BE2C (cell line): ENCODE measurements around the gene TCN2.

Source experiments
- DNase-seq: peaks from one replicate; pipeline ENCODE4 v3.0.0-alpha.2; 2020
- H3K27me3 ChIP-seq: fragments of 250-450 bp; sonication (Bioruptor Pico); 2 replicates; pipeline ENCODE4 v1.5.1; 2020; ENCODE audit warnings: mild to moderate bottlenecking
- H3K36me3 ChIP-seq: fragments of 250-450 bp; sonication (Bioruptor Pico); 2 replicates; pipeline ENCODE4 v1.5.1; 2020; ENCODE audit warnings: mild to moderate bottlenecking
- H3K4me1 ChIP-seq: fragments of 250-450 bp; sonication (Bioruptor Pico); 2 replicates; pipeline ENCODE4 v1.5.1; 2020
- H3K4me3 ChIP-seq: 2 replicates; pipeline ENCODE4 v1.5.1; 2011; ENCODE audit warnings: low read depth, low read length
- H3K9me3 ChIP-seq: fragments of 250-450 bp; sonication (Bioruptor Pico); 2 replicates; pipeline ENCODE4 v1.5.1; 2020
- TF ChIP-seq, protein P1 (sequence below): IDR thresholded peaks from 2 replicates; pipeline ENCODE4 v1.5.1; 2012; ENCODE audit warnings: mild to moderate bottlenecking, low read depth, low read length

Gene TCN2

DNA sequence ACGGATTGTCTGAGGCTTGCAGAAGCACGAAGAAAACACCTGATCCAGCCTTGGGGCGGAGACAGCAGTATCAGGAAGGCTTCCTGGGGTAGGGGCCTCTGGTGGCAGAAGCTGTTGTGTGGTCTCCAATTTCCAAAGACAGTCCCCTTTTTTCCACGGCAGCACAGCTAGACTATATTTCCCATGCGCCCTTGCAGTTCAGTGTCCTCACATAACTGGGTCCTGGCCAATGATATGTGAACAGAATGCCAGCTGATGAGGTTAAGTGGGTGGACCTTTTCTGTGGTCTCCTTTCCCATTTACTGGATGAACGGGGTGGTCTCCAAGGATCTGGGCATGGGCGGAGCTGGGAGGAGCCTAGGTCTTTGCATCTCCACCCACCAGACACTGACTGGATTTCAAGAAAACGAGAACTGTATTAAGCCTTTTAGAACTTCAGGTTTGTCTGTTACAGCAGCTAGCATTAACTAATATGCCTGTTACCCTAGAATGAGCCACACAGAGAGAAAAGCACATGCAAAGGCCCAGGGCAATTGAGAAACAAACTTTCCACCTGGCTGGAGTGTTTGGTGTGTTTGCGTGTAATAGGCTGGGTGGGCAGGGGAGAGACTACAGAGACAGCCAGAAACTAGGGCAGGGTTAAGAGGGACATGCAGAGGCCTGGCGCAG lies 38.7 kb upstream of the TCN2 start:
- H3K4me3 ChIP-seq, result no peak overlapping the region
- H3K36me3 ChIP-seq, result no peaks in the 10 kb centered on the region
- H3K4me1 ChIP-seq, result peaks cover 3% of the 10 kb centered on the region
- H3K9me3 ChIP-seq, result no peaks in the 10 kb centered on the region
- DNase-seq, result no peak
- no peaks in the 10 kb centered on the region for H3K27me3 ChIP-seq
- TF ChIP-seq, protein P1, sequence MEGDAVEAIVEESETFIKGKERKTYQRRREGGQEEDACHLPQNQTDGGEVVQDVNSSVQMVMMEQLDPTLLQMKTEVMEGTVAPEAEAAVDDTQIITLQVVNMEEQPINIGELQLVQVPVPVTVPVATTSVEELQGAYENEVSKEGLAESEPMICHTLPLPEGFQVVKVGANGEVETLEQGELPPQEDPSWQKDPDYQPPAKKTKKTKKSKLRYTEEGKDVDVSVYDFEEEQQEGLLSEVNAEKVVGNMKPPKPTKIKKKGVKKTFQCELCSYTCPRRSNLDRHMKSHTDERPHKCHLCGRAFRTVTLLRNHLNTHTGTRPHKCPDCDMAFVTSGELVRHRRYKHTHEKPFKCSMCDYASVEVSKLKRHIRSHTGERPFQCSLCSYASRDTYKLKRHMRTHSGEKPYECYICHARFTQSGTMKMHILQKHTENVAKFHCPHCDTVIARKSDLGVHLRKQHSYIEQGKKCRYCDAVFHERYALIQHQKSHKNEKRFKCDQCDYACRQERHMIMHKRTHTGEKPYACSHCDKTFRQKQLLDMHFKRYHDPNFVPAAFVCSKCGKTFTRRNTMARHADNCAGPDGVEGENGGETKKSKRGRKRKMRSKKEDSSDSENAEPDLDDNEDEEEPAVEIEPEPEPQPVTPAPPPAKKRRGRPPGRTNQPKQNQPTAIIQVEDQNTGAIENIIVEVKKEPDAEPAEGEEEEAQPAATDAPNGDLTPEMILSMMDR, result no peak

GRCh38 chr22:30569674-30570202 lies 37.2 kb upstream of the TCN2 start:
- H3K36me3 ChIP-seq, result no peaks in the 10 kb centered on the region
- TF ChIP-seq, protein P1, result no peak
- no peak for DNase-seq
- H3K27me3 ChIP-seq, result no peaks in the 10 kb centered on the region
- no peaks in the 10 kb centered on the region for H3K9me3 ChIP-seq
- H3K4me3 ChIP-seq, result no peak overlapping the region
- peaks cover 2% of the 10 kb centered on the region for H3K4me1 ChIP-seq

DNA sequence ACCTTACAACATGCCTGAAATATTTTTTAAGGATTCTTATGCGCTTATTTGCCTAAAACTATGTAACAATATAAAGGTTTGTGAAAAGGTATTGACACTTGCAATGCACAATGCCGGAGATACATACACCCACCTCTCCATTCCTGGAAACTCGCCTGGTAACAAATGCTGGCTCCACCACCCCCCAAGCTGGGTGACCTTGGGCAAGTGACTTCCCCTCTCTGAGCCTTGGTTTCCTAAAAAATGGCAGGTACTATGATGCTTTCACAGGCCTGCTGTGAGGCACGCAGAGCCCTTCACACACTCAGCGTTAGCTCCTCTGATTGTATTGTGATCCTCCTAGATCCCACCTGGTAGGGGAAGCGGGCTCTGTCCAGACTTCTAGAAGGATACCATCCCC lies 34.8 kb upstream of the TCN2 start:
- peaks cover 16% of the 10 kb centered on the region for H3K4me1 ChIP-seq

GRCh38 chr22:30572840-30573593 lies 34.0 kb upstream of the TCN2 start:
- Histone ChIP-seq H3K9me3 (no peaks in the 10 kb centered on the region), H3K27me3 (no peaks in the 10 kb centered on the region), H3K4me1 (peaks cover 16% of the 10 kb centered on the region), H3K4me3 (no peak overlapping the region), H3K36me3 (peaks cover 25% of the 10 kb centered on the region)
- DNase-seq, result no peak
- TF ChIP-seq, protein P1, result no peak

More for the DNA sequence above, 34.8 kb upstream of the TCN2 start:
- Histone ChIP-seq H3K36me3 (peaks cover 17% of the 10 kb centered on the region), H3K4me3 (no peak overlapping the region), H3K9me3 (no peaks in the 10 kb centered on the region), H3K27me3 (no peaks in the 10 kb centered on the region)
- no peak for DNase-seq
- TF ChIP-seq, protein P1, result no peak

DNA sequence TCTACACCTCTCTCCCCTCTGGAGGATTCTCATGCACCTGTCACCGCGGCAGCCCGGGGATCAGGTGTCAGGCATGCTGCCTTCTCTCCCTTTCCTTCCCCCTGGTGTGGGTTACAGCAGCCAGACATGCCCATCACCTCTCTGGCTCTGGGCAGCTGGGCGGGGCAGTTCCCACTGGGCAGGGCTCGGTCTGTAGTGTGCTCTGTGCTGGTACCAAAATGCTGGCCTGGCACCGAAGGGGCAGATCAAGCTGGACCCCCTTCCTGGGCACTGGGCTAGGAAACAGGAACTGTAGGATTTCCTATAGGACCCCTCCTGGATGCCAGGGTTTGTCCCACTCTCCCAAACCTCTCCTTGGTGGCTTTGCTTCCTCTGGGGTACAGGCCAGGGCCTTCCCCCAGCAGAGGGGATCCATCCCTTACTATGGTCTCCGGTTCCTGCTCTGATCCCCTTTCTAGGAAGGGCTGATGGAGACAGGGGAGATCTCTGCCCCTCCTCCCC lies 33.3 kb upstream of the TCN2 start:
- Histone ChIP-seq H3K4me3 (no peak overlapping the region), H3K9me3 (no peaks in the 10 kb centered on the region), H3K4me1 (peaks cover 16% of the 10 kb centered on the region), H3K36me3 (peaks cover 31% of the 10 kb centered on the region), H3K27me3 (no peaks in the 10 kb centered on the region)
- TF ChIP-seq, protein P1, result no peak
- DNase-seq, result no peak
